Measurements from ENCODE around the gene NXPH3. TPM values are rescaled to one million over a fixed set of nuclear protein-coding genes. Genes with fewer than 3 reads are reported as not detected.

The NXPH3 gene
- total RNA-seq, 2 donors from 2014 or later, result 0.42 to 2.1 TPM

DNA sequence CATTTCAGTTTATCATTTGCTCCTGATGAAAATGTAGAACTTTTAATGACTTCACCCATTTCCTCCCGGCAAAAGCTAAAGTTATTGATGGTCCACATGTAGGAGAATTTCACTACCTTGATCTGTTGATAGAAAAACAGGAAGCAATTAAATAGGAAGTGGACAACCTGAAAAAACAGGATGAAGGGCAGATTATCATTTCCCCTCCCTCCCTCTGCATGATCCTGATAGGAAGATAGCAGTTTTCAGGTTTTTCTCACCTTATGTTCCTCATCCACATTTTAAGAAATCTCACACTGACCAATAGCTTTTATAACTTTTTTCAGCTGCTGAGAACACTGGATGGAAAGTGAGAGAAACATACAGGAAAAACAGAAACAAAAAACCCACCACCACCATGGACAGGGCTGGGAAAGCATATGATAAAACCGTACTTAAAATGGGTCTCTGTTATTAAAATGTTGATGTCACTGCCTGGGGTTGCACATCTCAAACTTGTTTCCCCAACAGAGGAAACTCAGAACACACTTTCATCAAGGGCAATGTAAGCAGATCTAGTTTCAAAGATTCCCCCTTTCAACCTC lies 46.4 kb downstream of the NXPH3 start:
- Histone ChIP-seq H3K27me3 (no peaks in the 10 kb centered on the region), H3K27ac (no peak overlapping the region), H3K4me3 (no peak overlapping the region), H3K4me1 (no peaks in the 10 kb centered on the region), H3K9me3 (no peaks in the 10 kb centered on the region), H3K36me3 (peaks cover 13% of the 10 kb centered on the region), H3K9ac (ENCODE audit: low read depth in 2 of 2, low read length in 2 of 2) (no peak overlapping the region)
- TF ChIP-seq, protein P1, sequence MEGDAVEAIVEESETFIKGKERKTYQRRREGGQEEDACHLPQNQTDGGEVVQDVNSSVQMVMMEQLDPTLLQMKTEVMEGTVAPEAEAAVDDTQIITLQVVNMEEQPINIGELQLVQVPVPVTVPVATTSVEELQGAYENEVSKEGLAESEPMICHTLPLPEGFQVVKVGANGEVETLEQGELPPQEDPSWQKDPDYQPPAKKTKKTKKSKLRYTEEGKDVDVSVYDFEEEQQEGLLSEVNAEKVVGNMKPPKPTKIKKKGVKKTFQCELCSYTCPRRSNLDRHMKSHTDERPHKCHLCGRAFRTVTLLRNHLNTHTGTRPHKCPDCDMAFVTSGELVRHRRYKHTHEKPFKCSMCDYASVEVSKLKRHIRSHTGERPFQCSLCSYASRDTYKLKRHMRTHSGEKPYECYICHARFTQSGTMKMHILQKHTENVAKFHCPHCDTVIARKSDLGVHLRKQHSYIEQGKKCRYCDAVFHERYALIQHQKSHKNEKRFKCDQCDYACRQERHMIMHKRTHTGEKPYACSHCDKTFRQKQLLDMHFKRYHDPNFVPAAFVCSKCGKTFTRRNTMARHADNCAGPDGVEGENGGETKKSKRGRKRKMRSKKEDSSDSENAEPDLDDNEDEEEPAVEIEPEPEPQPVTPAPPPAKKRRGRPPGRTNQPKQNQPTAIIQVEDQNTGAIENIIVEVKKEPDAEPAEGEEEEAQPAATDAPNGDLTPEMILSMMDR (IDR thresholded peaks at IDR 0.05), result no peak
- no peak for DNase-seq
- intact Hi-C loops (cut with DNase I), result no loop called here

DNA sequence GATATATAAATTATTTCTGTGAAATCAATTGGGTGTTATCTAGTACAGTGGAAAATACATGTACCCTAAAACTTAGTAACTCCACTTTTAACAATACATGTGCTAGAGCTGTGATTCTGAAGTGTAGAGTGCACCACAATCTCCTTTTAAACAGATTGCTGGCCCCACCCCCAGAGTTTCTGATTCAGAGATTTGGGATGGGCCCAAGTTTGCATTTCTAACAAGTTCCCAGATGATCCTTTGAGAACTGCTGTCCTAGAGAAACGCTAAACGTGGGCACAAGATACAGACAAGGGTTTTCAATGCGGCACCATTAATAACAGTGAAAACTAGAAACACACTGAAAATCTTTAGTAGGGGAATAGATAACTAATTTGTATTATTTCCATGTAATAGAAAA lies 49.2 kb downstream of the NXPH3 start:
- Histone ChIP-seq H3K27me3 (no peaks in the 10 kb centered on the region), H3K4me3 (no peak overlapping the region), H3K36me3 (peaks cover 4% of the 10 kb centered on the region), H3K9me3 (no peaks in the 10 kb centered on the region), H3K9ac (ENCODE audit: low read depth in 2 of 2, low read length in 2 of 2) (no peak overlapping the region), H3K27ac (no peak overlapping the region), H3K4me1 (no peaks in the 10 kb centered on the region)
- intact Hi-C loops (cut with DNase I), result no loop called here
- DNase-seq, result no peak
- TF ChIP-seq, protein P1 (IDR thresholded peaks at IDR 0.05), result no peak

DNA sequence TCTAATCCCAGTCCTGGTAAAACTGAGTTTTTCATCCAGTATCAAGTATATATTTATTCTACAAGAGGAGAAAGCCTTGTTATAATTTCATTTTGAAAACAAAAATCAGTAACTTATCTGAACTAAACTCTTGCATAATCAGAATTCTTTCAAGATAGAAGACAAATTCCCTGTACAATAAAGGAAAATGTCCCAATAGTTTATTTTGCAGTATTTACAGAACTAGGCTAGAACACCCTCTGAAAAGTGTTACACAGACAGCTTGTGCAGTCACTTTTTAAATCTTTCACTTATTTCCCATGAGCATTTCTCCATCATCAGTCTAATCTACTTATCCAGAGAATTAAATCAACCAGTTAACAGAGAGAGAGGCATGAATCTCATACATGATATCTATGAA lies 53.8 kb downstream of the NXPH3 start:
- intact Hi-C loops (cut with DNase I), result no loop called here
- Histone ChIP-seq H3K9ac (ENCODE audit: low read depth in 2 of 2, low read length in 2 of 2) (no peak overlapping the region), H3K9me3 (no peaks in the 10 kb centered on the region), H3K4me3 (no peak overlapping the region), H3K36me3 (no peaks in the 10 kb centered on the region), H3K27me3 (no peaks in the 10 kb centered on the region), H3K27ac (no peak overlapping the region), H3K4me1 (no peaks in the 10 kb centered on the region)
- DNase-seq, result no peak
- TF ChIP-seq, protein P1 (IDR thresholded peaks at IDR 0.05), result no peak

DNA sequence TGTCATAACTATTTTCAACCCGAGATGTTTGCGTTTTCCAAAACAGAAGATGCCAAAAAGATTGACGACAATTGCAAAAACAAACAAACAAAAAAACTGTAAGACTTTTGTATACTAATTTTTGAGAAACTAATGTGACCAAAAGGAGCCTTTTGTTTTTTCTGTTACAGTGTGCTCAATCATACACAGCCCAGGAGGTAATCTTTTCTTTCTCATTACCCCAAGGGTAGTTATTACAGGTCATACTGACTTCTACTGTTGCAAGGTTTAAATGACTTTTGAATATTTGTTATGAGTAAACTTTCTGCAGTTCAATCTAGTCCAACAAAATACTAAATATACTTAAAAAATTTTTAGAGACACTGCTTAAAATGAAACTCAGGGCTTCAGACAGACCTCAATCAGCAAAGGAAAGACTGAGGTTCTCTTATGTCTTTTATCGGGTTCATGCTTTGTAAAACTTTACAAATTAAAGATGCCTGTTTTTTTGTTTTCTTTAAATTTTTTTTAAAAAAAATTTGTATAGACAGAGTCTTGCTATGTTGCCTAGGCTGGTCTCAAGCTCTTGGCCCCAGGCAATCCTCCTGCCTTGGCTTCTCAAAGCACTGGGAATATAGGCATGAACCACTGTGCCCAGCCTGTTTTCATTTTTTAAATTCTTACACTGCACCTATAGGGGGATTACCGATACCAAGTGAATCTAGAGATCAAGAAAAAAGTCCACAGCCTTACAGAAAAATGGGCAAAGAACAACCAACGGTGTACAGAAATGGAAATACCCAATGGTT lies 54.6 kb downstream of the NXPH3 start:
- Histone ChIP-seq H3K36me3 (no peaks in the 10 kb centered on the region), H3K4me3 (no peak overlapping the region), H3K9me3 (no peaks in the 10 kb centered on the region), H3K4me1 (no peaks in the 10 kb centered on the region), H3K9ac (ENCODE audit: low read depth in 2 of 2, low read length in 2 of 2) (no peak overlapping the region), H3K27me3 (no peaks in the 10 kb centered on the region), H3K27ac (no peak overlapping the region)
- no peak for DNase-seq
- TF ChIP-seq, protein P1 (IDR thresholded peaks at IDR 0.05), result no peak
- intact Hi-C loops (cut with DNase I), result no loop called here

DNA sequence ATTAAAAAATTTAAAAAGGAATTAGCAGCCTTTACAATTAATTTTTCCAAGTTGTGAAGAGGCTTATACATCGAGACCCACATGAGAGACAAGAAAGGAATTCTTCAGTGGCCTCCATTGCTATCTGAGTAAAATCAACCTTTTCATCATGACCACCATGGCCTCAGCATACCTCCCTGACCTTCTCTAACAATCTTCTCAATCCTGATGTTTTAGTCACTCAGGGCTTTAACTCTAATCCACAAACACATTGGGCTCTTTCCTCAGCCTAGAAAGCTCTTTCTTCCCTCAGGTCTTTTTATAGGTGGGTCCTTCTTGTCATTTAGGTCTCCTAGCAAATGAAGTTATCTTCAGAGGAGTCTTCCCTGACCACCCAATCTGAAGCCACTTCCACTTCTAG lies 55.8 kb downstream of the NXPH3 start:
- H3K4me1 ChIP-seq, result no peaks in the 10 kb centered on the region
- intact Hi-C loops (cut with DNase I), result no loop called here
- TF ChIP-seq, protein P1 (IDR thresholded peaks at IDR 0.05), result no peak
- no peak overlapping the region for H3K27ac ChIP-seq
- H3K4me3 ChIP-seq, result no peak overlapping the region
- H3K9me3 ChIP-seq, result no peaks in the 10 kb centered on the region
- DNase-seq, result no peak
- H3K36me3 ChIP-seq, result no peaks in the 10 kb centered on the region
- H3K9ac ChIP-seq (ENCODE audit: low read depth in 2 of 2, low read length in 2 of 2), result no peak overlapping the region
- H3K27me3 ChIP-seq, result no peaks in the 10 kb centered on the region

Other genes starting within 250 kb of the NXPH3 start
- gene ZNF652, start 213.6 kb upstream of the NXPH3 start, total RNA-seq, result 10 to 100 TPM; 38.1 to 62.5 TPM
- 100 to 1,000 TPM; 229 to 487 TPM for gene PHB1, start 161.0 kb upstream of the NXPH3 start, total RNA-seq
- gene NGFR, start 80.6 kb upstream of the NXPH3 start, total RNA-seq, result 1 to 10 TPM in 1 of 2 donors, under 1 TPM in 1; 0.49 to 2.7 TPM
- 10 to 100 TPM; 60.5 to 83.2 TPM for gene SPOP, start 102.2 kb downstream of the NXPH3 start, total RNA-seq
- gene SLC35B1, start 132.1 kb downstream of the NXPH3 start, total RNA-seq, result 10 to 100 TPM; 43.0 to 73.5 TPM
- 1 to 10 TPM; 6.3 to 7.9 TPM for gene FAM117A, start 188.3 kb downstream of the NXPH3 start, total RNA-seq
- 10 to 100 TPM; 39.4 to 42.5 TPM for gene KAT7, start 212.8 kb downstream of the NXPH3 start, total RNA-seq

All from colonic mucosa (tissue), 4 donors.